HG03159 (cell line): ENCODE results near the gene TIGD6.
"Not testable (repeated sequence)": the region's sequence is repeated elsewhere in the genome, so short reads cannot be mapped to it uniquely, and the experiment has no call there.

Experiments
- ATAC-seq: cut with Tn5 transposase; IDR thresholded peaks from one replicate; pipeline ENCODE4 v1.9.1; 2021; ENCODE audit warnings: mild to moderate bottlenecking, moderate library complexity; ENCODE audit not compliant: unreplicated experiment

Gene TIGD6

GRCh38 chr5:149943177-149943949 is 57.1 kb downstream of the TIGD6 start:
- not testable (repeated sequence) for ATAC-seq
